GM18867 (cell line): Measurements from ENCODE around the gene LONP1.
A peak's percentile ranks its signal among the peaks of the same experiment; 100 is the strongest.
"Not testable (repeated sequence)": the region's sequence is repeated elsewhere in the genome, so short reads cannot be mapped to it uniquely, and the experiment has no call there.

Experiments
- ATAC-seq: cut with Tn5 transposase; IDR thresholded peaks from one replicate; pipeline ENCODE4 v1.9.1; 2021; ENCODE audit warnings: mild to moderate bottlenecking, moderate library complexity; ENCODE audit not compliant: unreplicated experiment

The LONP1 gene

DNA sequence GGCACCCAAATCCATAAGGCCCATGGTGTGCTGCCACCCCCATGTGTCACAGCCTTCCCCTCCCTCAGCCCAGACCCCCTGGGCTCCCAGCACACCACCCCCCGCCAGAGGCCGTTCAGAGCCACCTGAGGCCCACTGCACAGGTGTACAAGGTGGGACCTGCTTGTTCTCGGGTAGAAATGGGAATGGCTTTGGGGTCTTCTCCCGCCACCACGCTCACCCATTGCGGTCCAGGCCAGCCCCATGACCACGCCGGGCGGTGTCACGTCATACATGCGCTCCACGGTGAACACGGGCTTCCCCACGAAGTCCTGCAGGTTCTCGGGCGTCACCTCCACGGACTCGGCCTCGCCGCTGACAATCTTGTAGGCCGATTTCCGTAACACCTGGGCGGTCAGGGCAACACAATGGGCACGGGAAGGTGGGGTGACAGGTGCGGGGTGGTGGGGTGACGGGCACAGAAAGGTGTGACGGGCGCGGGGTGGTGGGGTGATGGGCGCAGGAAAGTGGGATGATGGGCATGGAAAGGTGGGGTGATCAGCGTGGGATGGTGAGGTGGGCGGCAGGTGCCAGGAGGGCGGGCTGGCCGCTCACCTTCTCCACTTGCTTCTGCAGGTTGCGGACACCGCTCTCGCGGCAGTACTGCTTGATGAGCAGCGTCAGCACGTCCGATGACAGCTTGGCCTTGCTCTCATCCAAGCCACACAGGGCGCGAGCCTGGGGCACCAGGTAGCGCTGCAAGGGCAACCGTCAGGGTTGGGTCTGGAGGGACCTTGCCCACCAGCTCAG, 25.6 kb downstream of the LONP1 start:
- ATAC-seq, result no peak

DNA sequence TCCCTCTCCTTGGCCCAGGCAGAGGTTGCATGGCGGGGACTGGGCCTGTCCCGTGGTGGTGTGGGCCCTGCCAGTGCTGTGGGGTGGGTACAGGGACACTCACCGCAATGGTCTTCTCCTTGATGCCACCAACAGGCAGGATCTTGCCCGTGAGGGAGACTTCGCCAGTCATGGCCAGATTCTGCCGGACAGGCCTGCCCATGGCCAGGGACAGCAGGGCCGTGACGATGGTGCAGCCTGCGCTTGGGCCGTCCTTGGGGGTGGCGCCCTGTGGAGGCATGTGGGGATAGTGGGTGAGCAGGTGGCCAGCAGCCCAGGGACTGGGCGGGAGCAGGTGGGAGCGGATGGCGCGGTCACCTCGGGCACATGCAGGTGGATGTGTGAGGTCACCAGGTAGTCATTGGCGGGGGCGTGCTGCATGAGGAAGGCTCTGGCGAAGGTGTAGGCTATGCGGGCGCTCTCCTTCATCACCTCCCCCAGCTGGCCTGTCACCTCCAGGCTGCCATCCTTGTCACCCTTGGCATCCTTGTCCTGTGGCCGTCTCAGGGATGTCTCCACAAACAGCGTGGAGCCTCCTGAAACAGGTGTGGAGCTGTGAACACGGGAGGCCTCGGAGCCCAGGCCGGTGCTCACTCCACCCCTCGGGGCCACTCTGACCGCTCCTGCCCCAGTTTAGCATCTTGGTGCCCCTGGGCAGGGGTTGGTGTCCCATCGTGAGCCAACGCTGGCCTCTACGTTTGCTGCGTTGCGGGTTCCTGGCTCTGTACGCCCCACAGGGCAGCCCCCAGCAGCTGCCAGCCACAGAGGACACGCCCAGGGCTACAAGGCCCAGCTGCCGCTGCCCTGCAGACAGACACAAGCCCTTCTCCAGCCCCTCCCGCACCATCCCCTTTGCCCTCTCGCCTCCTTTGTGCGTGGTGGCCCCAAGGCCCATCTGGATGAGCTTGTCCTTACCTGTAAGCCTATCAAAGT, 26.5 kb downstream of the LONP1 start:
- ATAC-seq, result no peak

DNA sequence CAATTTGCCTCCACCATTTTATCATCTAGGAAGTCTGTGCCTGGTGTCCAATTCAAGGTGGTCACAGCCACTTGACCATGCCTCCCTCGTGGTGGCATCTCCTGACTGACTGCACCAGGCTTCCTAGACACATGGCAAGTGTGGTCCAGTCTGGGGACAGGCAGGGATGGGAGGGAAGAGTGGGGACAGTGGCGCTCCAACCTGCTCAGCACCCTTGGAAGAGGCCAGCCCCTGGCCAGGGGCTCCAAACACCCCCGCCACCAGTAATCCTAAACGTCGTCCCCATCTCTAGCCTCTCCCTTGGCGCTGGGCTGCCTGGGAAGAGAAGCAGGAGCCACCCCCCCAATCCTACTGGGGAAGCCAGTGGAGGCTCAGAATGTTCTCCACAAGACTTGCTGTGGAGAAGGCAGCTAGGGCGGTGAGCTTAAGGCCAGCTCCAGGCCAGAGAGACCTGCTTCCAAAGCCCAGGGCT, 27.2 kb downstream of the LONP1 start:
- no peak for ATAC-seq

DNA sequence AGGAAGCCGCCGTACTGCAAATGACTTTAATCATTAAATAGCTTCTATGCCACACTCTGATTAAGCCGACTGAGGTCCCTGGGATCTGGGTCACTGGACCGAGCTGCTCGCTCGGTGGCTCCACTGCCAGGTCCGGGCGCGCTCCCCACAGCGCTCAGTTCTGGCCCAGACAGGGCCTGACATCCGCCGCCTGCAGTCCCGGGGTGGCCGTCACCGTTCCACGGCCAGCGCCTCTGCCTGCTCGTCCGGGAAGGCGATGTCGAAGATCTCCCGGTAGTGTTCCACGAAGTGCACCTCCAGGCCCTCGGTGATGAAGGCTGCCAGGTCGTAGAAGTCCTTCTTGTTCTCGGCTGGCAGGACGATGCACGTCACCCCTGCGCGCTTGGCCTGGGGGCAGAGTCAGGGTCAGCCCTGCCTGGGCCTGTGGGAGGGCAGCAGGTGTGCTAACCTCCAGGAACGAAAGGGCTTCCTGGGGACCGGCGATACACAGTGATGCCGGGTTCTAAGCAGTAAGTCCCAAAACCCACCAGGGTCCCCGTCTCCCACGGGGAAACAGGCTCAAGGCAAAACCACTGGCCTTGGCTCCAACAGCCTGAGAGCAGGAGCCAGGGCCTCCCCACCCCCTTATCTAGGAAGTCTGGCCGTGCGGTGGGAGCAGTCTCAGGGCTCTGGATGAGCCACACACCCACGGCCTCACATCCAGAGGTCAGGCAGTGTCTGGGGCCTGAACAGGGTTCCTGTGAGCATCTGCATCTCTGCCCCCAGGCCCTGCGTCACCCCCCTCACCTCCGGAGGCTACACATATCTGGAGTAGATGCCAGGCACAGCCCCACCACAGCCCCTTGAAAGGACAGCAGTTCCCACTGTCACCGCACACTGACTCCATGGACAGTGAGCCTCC, 27.9 kb downstream of the LONP1 start:
- ATAC-seq, result no peak

DNA sequence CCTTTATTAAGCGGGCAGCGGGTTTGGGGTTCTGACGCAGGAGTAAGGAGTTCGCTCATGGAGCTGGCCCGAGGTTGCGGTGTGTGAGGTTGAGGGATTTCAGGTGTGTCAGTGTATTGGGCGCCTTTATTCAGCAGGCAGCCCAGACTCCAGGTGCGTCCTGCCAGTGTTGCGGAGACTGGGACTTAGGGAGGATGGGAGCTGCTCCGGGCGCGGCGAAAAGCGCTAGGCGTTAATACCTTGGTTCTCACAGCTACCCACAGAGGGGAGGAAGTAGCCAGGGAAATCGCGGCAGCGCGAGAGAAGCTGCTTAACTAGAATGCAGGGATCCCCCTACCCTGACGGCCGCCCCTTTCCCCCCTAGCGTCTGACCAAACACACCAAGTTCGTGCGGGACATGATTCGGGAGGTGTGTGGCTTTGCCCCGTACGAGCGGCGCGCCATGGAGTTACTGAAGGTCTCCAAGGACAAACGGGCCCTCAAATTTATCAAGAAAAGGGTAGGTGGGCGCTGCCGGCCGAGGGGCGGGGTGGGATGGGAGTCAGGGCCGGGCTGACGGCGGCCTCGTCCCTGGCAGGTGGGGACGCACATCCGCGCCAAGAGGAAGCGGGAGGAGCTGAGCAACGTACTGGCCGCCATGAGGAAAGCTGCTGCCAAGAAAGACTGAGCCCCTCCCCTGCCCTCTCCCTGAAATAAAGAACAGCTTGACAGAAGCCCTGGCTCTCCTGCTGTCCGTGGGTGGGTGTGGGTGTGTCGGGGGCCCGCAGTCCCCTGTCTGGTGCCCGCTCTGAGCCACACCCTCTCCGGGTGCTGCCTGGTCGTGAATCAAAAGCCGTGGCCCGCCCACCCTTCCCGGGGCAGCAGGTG, 28.8 kb downstream of the LONP1 start:
- ATAC-seq, result no peak

DNA sequence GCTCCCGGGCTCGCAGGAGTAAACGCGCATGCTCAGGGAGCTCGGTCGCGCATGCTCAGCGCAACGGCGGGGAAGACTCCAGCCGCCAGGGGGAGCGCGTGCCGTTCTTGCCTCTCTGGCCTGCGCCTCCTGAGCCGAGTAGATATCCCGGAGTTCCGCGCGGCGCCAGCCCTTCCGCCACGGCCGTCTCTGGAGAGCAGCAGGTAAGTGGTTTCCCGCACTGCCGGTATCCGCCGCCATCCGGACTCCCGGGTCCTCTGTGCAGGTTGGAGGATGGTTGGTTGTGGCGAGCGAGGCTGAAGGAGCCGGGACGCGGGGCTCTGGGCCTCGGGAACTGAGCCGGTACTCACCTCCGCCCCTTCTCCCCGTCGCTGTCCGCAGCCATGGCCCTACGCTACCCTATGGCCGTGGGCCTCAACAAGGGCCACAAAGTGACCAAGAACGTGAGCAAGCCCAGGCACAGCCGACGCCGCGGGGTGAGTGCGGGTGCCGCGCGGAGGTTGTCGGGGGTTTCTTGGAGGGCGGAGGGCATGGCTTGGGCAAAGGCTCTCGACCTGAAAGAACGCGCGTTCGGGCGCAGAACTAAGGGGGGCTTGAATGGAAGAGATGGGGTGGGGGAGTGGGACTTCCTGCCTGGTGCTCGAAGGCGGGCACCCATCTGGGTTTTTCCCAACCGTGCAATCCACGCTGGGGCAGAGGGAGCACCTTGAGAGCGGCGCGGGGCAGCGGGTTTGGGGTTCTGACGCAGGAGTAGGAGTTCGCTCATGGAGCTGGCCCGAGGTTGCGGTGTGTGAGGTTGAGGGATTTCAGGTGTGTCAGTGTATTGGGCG, 29.6 kb downstream of the LONP1 start, which contains the start of gene RPL36:
Gene RPL36, plus strand, starts transcription at position 171 of the 830 bp plus-strand sequence. Its CDS starts 213 bp downstream, at position 384.
- ATAC-seq, result peak; percentile 42

DNA sequence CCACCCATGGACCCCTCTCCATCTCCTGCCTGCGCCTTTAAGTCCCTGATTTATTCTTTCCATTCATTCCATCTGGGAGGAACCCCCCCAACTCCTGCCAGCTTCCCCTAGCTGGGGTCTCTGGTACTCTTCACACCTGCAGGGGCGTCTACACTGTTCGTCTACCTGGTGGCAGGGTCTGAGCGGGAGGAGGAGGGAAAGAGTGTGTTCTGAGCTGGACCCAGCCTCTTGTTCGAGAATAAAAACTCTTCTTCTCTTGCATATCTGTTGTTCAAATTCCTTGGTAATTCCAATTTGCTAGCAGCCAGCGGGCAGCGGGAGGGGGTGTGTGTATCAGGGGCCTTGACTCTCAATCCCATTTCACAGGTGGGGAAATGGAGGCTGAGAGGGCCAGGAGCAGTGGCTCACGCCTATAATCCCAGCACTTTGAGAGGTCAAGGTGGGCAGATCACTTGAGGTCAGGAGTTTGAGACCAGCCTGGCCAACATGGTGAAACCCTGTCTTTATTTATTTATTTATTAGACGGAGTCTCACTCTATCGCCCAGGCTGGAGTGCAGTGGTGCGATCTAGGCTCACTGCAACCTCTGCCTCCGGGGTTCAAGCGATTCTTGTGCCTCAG, 31.6 kb downstream of the LONP1 start:
- ATAC-seq, result not testable (repeated sequence)

DNA sequence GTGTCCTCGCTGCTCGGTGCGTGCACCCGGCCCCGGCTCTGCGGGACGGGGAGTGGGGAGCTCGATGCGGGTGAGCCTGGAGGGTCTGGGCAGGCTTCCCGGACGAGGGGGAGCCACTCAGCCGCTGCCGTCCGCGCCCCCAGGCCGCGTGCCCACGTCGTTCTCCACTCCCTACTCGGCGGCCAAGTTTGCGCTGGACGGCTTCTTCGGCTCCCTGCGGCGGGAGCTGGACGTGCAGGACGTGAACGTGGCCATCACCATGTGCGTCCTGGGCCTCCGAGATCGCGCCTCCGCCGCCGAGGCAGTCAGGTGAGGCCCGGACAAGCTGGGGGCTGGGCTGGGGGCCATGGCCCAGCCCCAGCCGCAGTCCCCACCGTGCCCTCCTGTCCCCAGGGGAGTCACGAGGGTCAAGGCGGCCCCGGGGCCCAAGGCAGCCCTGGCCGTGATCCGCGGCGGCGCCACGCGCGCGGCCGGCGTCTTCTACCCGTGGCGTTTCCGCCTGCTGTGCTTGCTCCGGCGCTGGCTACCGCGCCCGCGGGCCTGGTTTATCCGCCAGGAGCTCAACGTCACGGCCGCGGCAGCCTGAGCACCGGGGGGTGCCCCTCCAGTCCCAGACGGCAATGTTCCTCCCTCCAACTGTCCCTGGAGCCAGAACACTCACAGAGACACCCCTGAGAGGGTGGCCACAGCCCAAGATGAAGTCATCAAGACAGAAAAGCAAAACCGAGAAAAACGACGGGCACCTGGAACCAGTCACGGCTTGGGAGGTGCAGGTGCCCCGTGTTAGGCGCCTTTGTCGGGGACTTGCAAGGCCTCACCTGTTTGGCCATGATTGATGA, 32.4 kb downstream of the LONP1 start:
- no peak for ATAC-seq

DNA sequence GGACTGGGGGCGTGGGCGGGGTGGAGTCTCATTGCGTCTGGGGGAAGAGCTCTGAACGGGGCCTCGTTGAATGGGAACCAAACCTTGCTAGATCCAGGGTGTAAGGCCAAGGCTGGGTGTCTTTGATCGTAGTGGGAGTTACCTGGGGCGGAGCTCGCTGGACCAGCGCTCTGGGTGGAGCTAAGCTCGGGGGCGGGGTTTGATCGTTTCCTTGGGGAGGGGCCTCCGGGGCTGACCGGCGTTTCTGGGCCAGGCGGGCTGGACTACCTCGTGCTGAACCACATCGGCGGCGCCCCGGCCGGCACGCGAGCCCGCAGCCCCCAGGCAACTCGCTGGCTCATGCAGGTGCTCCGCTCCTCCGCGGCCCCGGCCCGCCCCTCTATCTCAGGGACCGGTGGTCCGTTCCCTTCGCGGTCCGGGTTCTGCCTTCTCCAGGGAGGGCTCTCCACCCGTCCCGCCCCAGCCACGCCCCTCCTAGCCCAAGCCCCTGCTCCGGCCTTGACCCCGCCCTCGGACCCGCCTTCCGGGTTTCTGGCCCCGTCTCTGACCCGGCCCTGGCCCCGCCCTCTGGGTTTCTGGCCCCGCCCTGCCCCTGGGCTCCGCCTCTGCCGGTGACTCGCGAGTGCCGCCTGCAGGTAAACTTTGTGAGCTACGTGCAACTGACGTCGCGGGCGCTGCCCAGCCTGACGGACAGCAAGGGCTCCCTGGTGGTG, 33.1 kb downstream of the LONP1 start:
- peak; percentile 54 for ATAC-seq

DNA sequence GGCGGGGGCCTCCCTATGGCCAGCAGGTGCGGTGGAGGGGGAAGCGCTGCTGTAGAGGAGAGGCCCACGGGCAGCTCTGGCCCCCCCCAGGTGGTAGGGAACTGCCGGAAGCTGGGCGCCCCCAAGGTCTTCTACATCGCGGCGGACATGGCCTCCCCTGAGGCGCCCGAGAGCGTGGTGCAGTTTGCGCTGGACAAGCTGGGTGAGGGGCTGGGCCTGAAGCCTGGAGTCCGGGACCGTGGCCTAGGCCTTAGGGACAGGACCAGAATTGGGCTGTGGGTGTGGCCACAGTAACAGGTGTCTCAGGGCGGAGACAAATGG, 33.7 kb downstream of the LONP1 start:
- no peak for ATAC-seq

DNA sequence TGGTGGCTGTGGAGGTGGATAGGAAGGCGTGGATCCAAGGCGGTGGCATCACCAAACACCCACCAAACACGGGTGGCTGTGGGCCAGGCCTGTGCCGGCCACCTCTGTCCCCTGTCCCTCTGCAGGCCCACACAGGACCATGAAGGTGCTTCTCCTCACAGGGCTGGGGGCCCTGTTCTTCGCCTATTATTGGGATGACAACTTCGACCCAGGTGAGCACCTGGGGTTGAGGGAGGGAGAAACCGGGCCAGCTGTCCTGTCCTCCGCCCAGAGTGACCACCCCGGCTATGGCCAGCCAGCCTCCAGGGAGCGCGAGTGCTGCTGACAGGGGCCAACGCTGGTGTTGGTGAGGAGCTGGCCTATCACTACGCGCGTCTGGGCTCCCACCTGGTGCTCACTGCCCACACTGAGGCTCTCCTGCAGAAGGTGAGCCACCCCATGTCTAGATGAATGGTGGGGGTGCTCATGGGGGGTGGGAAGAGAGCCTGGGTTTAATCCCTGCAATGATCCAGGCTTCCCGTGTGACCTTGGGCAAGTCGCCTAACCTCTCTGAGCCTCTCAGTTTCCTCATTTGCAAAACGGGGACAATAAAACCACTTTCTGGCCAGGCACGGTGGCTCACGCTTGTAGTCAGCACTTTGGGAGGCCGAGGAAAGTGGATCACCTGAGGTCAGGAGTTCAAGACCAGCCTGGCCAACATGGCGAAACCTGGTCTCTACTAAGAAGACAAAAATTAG, 35.1 kb downstream of the LONP1 start:
- no peak for ATAC-seq

DNA sequence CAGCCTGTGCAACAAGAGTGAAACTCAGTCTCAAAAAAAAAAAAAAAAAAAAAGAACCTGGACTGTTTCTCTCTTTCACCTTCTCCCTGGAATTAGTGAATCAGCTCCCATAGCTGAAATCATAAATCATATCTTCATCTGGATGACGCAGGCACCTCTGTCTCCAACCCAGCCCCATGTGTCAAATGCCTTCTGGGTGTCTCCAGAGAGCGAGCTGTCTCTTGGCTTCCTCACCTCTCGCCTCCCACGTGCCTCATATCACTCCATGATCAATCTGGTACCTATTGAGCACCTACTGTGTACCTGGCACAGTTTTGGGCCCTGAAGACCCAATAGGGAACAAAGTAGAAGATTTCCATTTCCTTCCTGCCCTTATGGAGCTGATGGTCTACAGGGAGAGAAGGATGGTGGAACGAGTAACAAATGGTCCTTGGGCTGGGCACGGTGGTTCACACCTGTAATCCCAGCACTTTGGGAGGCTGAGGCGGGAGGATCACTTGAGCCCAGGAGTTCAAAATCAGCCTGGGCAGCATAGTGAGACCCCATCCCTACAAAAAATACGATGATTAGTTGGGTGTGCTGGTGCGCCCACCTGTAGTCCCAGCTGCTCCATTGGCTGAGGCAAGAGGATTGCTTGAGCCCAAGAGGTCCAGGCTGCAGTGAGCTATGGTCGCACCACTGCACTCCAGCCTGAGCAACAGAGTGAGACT, 36.6 kb downstream of the LONP1 start:
- no peak for ATAC-seq

DNA sequence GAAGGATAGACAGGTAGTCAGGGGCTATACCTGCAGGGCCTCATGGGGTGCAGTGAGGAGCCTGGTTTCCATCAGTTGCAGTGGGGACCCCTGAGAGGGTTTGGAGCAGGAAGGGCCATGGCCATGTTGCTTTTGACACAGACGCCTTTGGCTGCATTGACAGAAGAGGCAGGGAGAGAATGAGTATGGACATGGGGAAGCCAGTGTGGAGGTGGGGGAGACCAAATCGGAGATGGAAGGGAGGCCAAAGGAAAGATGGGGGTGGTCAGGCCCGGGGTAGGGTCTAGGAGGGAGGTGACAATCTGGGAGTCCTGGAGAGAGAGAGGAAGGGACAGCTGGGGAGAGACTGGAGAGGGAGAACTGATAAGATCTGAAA, 37.9 kb downstream of the LONP1 start:
- no peak for ATAC-seq

DNA sequence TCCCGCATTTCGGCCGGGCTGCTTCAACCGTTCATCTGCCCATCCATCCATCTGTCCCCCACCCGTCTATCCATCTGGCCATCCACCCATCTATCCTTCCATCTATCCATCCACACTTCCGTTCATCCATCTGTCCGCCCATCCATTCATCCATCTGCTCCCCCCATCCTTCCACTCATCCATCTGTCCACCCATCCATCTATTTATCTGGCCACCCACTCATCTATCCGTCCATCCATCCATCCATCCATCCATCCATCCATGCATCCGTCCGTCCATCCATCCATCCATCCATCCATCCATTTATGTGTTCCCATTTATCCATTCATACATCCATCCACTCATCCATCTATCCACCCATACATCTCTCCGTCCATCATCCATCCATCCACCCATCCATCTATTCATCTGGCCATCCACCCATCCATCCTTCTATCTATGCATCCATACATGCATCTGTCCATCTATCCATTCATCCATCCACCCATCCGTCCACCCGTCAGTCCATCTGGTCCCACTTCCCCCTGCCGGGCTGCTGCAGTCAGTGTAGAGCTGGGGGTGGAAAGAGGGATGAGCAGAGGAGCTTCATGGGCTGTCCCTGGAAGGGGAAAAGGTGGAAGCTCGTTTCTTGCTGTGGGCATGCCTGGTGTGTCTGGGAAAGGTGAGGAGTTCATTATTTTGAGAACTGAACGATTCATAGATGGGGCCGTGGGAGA, 38.4 kb downstream of the LONP1 start:
- ATAC-seq, result no peak
